ENCODE measurements around the gene CAPN1. TPM values are rescaled to one million over a fixed set of nuclear protein-coding genes. Genes with fewer than 3 reads are reported as not detected.

Gene CAPN1
- total and polyA plus RNA-seq, 2 of the 4 experiments (the other 2 are of a cell fraction) = 110 to 182 TPM

DNA sequence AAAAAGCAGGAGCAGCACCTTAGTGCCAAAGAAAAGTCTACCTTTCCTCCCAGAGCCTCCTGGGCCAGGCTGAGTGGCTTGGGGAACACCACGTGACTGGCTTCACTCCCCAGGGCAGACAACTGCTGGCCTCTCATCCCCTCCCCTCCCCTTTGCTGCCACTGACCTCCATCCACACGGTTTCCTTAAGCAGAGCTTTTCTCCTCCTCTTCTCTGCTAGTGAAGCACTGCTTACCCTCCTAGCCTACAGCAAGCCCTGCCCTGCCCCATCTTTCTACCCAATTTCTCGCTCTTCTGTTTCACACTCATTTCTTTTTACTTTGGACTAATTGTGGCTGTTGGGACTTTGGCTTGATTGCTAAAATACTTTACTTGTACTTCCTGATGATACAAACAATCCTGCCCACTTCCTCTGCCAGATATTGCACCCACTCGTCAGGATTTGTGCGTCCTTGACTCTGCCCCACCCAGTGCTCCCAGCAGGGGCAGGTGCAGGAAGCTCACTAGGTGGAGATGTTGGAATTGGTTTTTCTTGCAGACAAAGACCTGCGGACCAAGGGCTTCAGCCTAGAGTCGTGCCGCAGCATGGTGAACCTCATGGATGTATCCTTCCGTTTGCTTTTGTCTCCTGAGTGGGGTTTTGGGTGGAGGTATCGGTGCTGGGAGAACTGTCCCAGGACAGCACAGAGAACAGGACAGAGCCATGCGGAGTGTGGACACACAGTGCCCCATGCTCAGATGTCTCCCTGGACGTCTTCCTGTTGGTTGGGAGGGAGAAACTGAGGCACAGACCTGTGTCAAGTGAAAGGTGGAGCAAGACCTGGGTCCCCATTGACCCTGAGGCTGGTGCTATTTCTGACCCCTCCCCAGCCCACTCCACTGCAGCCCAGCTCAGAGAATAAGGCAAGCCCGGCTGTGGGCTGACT lies 27.3 kb downstream of the CAPN1 start:
- 100% methylated on average over 2 of the region's 13 CpGs; no CpG with 5 or more reads in 1 of the 2 experiments for WGBS, 2 experiments (ENCODE audit: extremely low coverage in 2 of 2, insufficient read length in 1 of 2)
- no peak overlapping the region for H3K9ac ChIP-seq (ENCODE audit: low read depth, low read length)
- H3K36me3 ChIP-seq (ENCODE audit: control insufficient read depth, insufficient read depth, low read length) = peaks cover 66% of the 10 kb centered on the region
- TF ChIP-seq, protein P1, sequence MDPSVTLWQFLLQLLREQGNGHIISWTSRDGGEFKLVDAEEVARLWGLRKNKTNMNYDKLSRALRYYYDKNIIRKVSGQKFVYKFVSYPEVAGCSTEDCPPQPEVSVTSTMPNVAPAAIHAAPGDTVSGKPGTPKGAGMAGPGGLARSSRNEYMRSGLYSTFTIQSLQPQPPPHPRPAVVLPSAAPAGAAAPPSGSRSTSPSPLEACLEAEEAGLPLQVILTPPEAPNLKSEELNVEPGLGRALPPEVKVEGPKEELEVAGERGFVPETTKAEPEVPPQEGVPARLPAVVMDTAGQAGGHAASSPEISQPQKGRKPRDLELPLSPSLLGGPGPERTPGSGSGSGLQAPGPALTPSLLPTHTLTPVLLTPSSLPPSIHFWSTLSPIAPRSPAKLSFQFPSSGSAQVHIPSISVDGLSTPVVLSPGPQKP (IDR thresholded peaks at IDR 0.05; ENCODE audit: borderline replicate concordance, low read depth, low read length) = no peak
- TF ChIP-seq BHLHE40 (IDR thresholded peaks at IDR 0.05; ENCODE audit: low read depth, low read length) (no peak), RFX5 (IDR thresholded peaks at IDR 0.05; ENCODE audit: low read depth, low read length) (no peak), MAFK (IDR thresholded peaks at IDR 0.05; ENCODE audit: low read depth, low read length) (no peak), SMC3 (IDR thresholded peaks at IDR 0.05; ENCODE audit: low read depth, low read length) (no peak), NFE2L2 (IDR thresholded peaks at IDR 0.05; ENCODE audit: low read depth, low read length) (no peak), CHD1 (IDR thresholded peaks at IDR 0.05; ENCODE audit: low read depth, low read length) (no peak), RAD21 (IDR thresholded peaks at IDR 0.05; ENCODE audit: low read length) (no peak), FOS (IDR thresholded peaks at IDR 0.05; ENCODE audit: low read depth, low read length) (no peak), MXI1 (IDR thresholded peaks at IDR 0.05; ENCODE audit: borderline replicate concordance, low read depth, low read length) (no peak), POLR2A (IDR thresholded peaks at IDR 0.05; ENCODE audit: low read depth, low read length) (no peak), MAZ (IDR thresholded peaks at IDR 0.05; ENCODE audit: borderline replicate concordance, low read depth, low read length) (no peak)
- TF ChIP-seq, protein P2, sequence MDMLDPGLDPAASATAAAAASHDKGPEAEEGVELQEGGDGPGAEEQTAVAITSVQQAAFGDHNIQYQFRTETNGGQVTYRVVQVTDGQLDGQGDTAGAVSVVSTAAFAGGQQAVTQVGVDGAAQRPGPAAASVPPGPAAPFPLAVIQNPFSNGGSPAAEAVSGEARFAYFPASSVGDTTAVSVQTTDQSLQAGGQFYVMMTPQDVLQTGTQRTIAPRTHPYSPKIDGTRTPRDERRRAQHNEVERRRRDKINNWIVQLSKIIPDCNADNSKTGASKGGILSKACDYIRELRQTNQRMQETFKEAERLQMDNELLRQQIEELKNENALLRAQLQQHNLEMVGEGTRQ (IDR thresholded peaks at IDR 0.05; ENCODE audit: low read depth, low read length) = no peak
- TF ChIP-seq, protein P3, sequence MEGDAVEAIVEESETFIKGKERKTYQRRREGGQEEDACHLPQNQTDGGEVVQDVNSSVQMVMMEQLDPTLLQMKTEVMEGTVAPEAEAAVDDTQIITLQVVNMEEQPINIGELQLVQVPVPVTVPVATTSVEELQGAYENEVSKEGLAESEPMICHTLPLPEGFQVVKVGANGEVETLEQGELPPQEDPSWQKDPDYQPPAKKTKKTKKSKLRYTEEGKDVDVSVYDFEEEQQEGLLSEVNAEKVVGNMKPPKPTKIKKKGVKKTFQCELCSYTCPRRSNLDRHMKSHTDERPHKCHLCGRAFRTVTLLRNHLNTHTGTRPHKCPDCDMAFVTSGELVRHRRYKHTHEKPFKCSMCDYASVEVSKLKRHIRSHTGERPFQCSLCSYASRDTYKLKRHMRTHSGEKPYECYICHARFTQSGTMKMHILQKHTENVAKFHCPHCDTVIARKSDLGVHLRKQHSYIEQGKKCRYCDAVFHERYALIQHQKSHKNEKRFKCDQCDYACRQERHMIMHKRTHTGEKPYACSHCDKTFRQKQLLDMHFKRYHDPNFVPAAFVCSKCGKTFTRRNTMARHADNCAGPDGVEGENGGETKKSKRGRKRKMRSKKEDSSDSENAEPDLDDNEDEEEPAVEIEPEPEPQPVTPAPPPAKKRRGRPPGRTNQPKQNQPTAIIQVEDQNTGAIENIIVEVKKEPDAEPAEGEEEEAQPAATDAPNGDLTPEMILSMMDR (conservative IDR thresholded peaks at IDR 0.05; ENCODE audit: low read depth, low read length) = no peak
- no peak overlapping the region for H4K5ac ChIP-seq (ENCODE audit: low read depth, low read length)
- H2AK5ac ChIP-seq (ENCODE audit: low read depth, low read length) = no peak overlapping the region
- H2BK5ac ChIP-seq (ENCODE audit: low read depth, low read length, poor library complexity, severe bottlenecking) = no peak overlapping the region
- DNase-seq (no peak), ATAC-seq (ENCODE audit: low read depth) (no peak)
- no peak overlapping the region for H2AFZ ChIP-seq (replicated peaks; ENCODE audit: low read length, poor library complexity)
- dilution Hi-C loops (cut with HindIII; ENCODE audit: low sequenced_read_pairs, unreplicated experiment) (no loop called here), in situ Hi-C loops (cut with MboI; ENCODE audit: low sequenced_read_pairs) (no loop called here), intact Hi-C loops (cut with micrococcal nuclease) (no loop called here)
- peaks cover 4% of the 10 kb centered on the region; the same call in 1 of the 2 replicates for H3K9me1 ChIP-seq (ENCODE audit: insufficient read depth, low read length)
- H4K20me1 ChIP-seq (ENCODE audit: insufficient read depth, low read length) = peaks cover 11% of the 10 kb centered on the region; the same call in 1 of the 2 replicates
- H2AK9ac ChIP-seq (replicated peaks; ENCODE audit: low read depth, low read length, poor library complexity) = no peak overlapping the region
- H3K27me3 ChIP-seq (ENCODE audit: control insufficient read depth, insufficient read depth, low read length) = no peaks in the 10 kb centered on the region
- H3K4ac ChIP-seq (ENCODE audit: low read depth, low read length) = no peak overlapping the region
- no peak overlapping the region for H2BK15ac ChIP-seq (ENCODE audit: low read depth, low read length)
- H3K4me1 ChIP-seq (ENCODE audit: control insufficient read depth, insufficient read depth, low read length) = peaks cover 5% of the 10 kb centered on the region
- H2BK20ac ChIP-seq (ENCODE audit: low read depth, low read length) = no peak overlapping the region
- H3K79me1 ChIP-seq (ENCODE audit: low read depth in 1 of 2, low read length in 2 of 2) = peaks cover 0 to 11% of the 10 kb centered on the region in 2 experiments; a peak in 1 of 4 replicates
- H3K27ac ChIP-seq (ENCODE audit: insufficient read depth, low read length) = no peak overlapping the region
- no peak overlapping the region for H3K4me3 ChIP-seq (ENCODE audit: insufficient read depth, low read depth, low read length)
- no peak overlapping the region for H4K91ac ChIP-seq (ENCODE audit: insufficient read depth, low read depth, low read length)
- no peaks in the 10 kb centered on the region for H3K9me3 ChIP-seq (ENCODE audit: control insufficient read depth, insufficient read depth, low read length)
- H3K14ac ChIP-seq (replicated peaks; ENCODE audit: low read depth, low read length) = no peak overlapping the region
- no peak overlapping the region for H4K8ac ChIP-seq (ENCODE audit: low read depth in 2 of 2, low read length in 2 of 2)
- H3K23ac ChIP-seq (ENCODE audit: low read depth, low read length) = no peak overlapping the region
- no peak overlapping the region for H3K4me2 ChIP-seq (ENCODE audit: low read depth, low read length)
- H3K18ac ChIP-seq (ENCODE audit: low read depth, low read length) = no peak overlapping the region
- ChIA-PET POLR2A (ENCODE audit: unreplicated experiment) (no interaction called here), CTCF (no interaction called here)
- H3K56ac ChIP-seq (ENCODE audit: extremely low read depth, insufficient read depth, low read length) = no peak overlapping the region
- BruUV-seq (replicated peaks) = no TSS peak
- H2BK120ac ChIP-seq (ENCODE audit: low read depth, low read length) = no peak overlapping the region
